Choroid plexus epithelial cell (primary cell): ENCODE results near the gene BBS9.
"Not testable (repeated sequence)": the region's sequence is repeated elsewhere in the genome, so short reads cannot be mapped to it uniquely, and the experiment has no call there.

Experiments
- DNase-seq: peaks from one replicate; pipeline ENCODE4 v3.0.0-alpha.2; 2010; ENCODE audit warnings: low read depth
- H3K4me3 ChIP-seq: 2 replicates; pipeline ENCODE4 v1.5.1; 2011; ENCODE audit warnings: low read depth, mild to moderate bottlenecking, control low read depth, low read length, moderate library complexity
- TF ChIP-seq, protein P1 (sequence below): conservative IDR thresholded peaks from 2 replicates; pipeline ENCODE4 v1.5.1; 2011; ENCODE audit warnings: low read depth, mild to moderate bottlenecking, control low read depth, inconsistent platforms, low read length, moderate library complexity

The BBS9 gene

DNA sequence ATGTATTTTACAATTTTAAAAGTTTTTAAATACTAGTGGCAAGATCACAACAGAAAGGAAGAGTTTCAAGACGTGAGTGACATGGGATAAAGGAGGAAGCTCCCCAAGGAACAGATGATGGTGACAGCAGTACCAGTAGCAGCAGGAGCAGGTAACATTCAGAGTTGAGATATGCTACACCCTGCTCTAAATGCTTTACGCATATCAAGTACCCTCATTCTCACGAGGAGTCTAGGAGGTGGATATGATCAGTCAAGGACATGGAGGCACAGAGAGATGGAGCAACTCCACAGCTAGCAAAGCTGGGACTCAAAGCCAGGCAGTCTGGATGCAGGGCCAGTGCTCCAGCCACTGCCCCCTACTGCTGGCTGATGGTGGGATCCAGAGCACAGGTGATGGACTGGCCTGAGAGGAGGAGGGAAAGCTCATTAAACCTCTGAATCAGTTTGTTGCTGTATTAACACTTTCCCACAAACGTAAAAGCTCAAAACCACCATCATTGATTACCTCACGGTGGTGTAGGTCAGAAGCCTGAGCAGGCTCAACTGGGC is 37.6 kb upstream of the BBS9 start:
- TF ChIP-seq, protein P1, sequence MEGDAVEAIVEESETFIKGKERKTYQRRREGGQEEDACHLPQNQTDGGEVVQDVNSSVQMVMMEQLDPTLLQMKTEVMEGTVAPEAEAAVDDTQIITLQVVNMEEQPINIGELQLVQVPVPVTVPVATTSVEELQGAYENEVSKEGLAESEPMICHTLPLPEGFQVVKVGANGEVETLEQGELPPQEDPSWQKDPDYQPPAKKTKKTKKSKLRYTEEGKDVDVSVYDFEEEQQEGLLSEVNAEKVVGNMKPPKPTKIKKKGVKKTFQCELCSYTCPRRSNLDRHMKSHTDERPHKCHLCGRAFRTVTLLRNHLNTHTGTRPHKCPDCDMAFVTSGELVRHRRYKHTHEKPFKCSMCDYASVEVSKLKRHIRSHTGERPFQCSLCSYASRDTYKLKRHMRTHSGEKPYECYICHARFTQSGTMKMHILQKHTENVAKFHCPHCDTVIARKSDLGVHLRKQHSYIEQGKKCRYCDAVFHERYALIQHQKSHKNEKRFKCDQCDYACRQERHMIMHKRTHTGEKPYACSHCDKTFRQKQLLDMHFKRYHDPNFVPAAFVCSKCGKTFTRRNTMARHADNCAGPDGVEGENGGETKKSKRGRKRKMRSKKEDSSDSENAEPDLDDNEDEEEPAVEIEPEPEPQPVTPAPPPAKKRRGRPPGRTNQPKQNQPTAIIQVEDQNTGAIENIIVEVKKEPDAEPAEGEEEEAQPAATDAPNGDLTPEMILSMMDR: no peak
- no peak for DNase-seq
- no peak overlapping the region for H3K4me3 ChIP-seq

DNA sequence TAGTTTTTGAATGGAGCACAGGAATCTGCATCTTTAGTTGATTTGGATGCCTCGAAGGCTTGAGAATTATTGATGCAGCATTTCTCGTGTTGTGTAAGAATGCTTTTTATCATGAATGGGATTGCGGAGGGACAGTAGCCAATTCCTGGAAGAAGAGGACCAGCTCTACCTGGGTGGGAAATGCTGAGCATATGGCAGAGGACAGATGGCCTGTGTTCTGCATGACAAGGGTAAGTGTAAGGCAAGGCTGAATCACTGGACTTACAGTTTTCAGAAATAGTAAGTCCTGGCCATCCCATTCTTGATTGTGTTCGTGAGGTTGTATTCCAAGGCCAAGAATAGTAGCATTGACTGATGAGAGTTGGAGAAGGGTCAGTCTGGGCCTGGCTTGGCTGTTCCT is 36.1 kb upstream of the BBS9 start:
- H3K4me3 ChIP-seq: no peak overlapping the region
- no peak for DNase-seq
- TF ChIP-seq, protein P1: no peak

DNA sequence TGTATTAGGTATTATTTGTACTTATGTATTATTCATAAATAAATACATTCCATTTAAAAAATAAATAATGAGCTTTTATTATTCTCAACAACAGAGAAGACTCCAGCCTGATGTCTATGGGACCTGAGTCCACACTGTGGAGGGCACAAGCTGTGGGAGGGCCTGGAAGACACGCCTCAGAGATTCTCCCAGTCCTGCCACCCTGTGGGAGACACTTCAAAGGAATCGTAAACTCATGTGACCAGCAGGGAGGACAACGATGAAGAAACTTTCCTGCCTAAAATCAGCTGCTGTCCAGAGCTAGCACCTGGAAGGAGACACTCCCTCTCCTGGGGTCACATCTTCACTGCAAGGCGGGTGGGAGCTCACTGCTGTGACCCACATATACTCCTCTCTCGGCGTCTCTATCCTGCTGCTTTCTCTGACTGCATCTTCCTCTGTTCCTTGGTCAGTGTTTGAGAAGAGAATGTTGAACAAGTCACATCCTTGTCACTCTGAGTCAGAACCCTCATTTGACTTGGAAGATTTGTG is 34.6 kb upstream of the BBS9 start:
- DNase-seq, H3K4me3 ChIP-seq: not testable (repeated sequence)

GRCh38 chr7:33099154-33099940 is 30.0 kb upstream of the BBS9 start:
- no peak overlapping the region for H3K4me3 ChIP-seq
- TF ChIP-seq, protein P1: no peak
- no peak for DNase-seq

DNA sequence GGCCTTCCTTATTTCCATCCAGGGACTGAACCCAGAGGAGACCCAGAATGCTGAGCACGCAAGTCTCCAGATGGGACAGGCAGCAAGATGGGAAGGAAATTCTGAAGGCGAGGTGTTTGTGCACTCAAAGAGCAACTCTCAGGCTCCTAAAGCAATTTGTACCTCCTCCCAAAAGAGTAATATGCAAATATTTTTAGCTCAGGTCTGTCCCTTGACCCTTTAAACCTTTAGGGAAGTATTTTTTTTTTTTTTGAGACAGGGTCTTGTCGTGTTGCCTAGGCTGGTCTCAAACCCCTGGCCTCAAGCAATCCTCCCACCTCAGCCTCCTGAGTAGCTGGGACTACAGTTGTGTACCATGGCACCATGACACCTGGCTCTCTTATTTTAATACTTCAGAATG is 28.6 kb upstream of the BBS9 start:
- DNase-seq: no peak
- TF ChIP-seq, protein P1: no peak
- H3K4me3 ChIP-seq: no peak overlapping the region

- no peak overlapping the region for H3K4me3 ChIP-seq
- DNase-seq: no peak
- TF ChIP-seq, protein P1: no peak
These were observed 27.5 kb upstream of the BBS9 start for GRCh38 chr7:33101906-33102305.

DNA sequence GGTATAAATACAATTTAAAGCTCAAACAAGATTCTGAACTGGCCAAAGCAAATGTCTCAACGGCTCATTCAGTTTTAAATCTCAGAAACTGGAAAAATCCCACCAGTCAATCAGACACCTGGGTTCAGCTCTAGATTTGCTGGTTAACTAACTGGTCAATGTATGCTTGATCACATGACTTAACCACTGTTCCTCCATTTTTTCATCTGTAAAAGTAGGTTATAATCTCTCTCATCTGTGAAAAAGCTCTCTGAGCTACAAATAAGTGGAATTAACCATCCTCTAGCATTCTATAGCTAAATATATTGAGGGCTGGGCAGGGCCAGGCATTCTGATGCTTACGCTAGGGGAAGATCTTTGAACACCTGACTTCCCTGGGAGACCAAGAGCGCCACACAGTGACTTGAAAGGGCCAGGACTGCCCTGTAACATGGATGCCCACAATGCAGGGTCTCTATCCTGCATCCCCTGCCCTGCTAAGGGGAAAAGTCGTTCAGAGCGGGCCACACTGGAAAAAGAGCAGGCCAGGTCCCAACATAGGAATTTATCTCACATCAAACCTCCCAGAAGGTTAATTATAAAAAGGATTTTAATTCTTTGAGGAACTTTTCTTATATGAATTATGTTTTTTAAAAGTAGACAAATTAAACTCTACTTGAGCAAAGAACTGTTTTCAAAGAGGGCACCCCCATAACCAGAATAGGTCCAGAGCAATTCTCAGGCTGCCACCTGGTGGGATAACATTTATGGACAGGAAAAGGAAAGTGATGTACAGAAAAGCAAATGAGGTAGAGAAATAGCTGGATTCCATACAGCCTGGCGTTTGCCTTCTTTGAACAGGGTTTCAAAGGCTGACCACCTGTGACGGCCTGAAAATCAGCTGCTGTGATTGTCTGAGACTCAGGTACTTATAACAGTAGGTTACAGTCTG is 22.0 kb upstream of the BBS9 start:
- peak overlapping the region; percentile 24 for H3K4me3 ChIP-seq
- TF ChIP-seq, protein P1: peak; percentile 68
- DNase-seq: peak; percentile 74
